HL-60 (cell line): ENCODE measurements around the gene KRABD2.

Experiments
- GABPA ChIP-seq: IDR thresholded peaks from 2 replicates; pipeline ENCODE4 v1.6.1; 2012; ENCODE audit warnings: low read depth
- POLR2AphosphoS5 ChIP-seq: IDR thresholded peaks from 2 replicates; pipeline ENCODE4 v1.6.1; 2012; ENCODE audit warnings: low read depth
- SPI1 ChIP-seq: IDR thresholded peaks from 2 replicates; pipeline ENCODE4 v1.6.1; 2012; ENCODE audit warnings: low read depth, mild to moderate bottlenecking, borderline replicate concordance
- TF ChIP-seq, protein P1 (sequence below): IDR thresholded peaks from one replicate; pipeline ENCODE4 v1.5.1; 2011; ENCODE audit warnings: low read length, control low read depth, inconsistent platforms; ENCODE audit not compliant: insufficient read depth
- TF ChIP-seq, protein P2 (sequence below): IDR thresholded peaks from 2 replicates; pipeline ENCODE4 v1.6.1; 2012; ENCODE audit warnings: low read depth; ENCODE audit not compliant: insufficient replicate concordance

- TF ChIP-seq, protein P1, sequence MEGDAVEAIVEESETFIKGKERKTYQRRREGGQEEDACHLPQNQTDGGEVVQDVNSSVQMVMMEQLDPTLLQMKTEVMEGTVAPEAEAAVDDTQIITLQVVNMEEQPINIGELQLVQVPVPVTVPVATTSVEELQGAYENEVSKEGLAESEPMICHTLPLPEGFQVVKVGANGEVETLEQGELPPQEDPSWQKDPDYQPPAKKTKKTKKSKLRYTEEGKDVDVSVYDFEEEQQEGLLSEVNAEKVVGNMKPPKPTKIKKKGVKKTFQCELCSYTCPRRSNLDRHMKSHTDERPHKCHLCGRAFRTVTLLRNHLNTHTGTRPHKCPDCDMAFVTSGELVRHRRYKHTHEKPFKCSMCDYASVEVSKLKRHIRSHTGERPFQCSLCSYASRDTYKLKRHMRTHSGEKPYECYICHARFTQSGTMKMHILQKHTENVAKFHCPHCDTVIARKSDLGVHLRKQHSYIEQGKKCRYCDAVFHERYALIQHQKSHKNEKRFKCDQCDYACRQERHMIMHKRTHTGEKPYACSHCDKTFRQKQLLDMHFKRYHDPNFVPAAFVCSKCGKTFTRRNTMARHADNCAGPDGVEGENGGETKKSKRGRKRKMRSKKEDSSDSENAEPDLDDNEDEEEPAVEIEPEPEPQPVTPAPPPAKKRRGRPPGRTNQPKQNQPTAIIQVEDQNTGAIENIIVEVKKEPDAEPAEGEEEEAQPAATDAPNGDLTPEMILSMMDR, result no peak
- TF ChIP-seq POLR2AphosphoS5 (no peak), GABPA (no peak), SPI1 (no peak)
- TF ChIP-seq, protein P2, sequence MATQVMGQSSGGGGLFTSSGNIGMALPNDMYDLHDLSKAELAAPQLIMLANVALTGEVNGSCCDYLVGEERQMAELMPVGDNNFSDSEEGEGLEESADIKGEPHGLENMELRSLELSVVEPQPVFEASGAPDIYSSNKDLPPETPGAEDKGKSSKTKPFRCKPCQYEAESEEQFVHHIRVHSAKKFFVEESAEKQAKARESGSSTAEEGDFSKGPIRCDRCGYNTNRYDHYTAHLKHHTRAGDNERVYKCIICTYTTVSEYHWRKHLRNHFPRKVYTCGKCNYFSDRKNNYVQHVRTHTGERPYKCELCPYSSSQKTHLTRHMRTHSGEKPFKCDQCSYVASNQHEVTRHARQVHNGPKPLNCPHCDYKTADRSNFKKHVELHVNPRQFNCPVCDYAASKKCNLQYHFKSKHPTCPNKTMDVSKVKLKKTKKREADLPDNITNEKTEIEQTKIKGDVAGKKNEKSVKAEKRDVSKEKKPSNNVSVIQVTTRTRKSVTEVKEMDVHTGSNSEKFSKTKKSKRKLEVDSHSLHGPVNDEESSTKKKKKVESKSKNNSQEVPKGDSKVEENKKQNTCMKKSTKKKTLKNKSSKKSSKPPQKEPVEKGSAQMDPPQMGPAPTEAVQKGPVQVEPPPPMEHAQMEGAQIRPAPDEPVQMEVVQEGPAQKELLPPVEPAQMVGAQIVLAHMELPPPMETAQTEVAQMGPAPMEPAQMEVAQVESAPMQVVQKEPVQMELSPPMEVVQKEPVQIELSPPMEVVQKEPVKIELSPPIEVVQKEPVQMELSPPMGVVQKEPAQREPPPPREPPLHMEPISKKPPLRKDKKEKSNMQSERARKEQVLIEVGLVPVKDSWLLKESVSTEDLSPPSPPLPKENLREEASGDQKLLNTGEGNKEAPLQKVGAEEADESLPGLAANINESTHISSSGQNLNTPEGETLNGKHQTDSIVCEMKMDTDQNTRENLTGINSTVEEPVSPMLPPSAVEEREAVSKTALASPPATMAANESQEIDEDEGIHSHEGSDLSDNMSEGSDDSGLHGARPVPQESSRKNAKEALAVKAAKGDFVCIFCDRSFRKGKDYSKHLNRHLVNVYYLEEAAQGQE, result no peak
These were observed 918 bp upstream of the KRABD2 start for GRCh38 chr17:8377422-8377821.
